IPS-NIHi7 (cell line): ENCODE results near the gene TMEM170B.

Experiments
- DNase-seq: peaks from one replicate; pipeline ENCODE4 v3.0.0; 2012; ENCODE audit warnings: mixed read lengths; ENCODE audit errors: extremely low spot score

Gene TMEM170B

GRCh38 chr6:11537229-11538051 lies at the start of gene TMEM170B:
TSS of gene TMEM170B (plus strand) at chr6:11537749. CDS start at chr6:11538278, 529 bp downstream.
- peak; percentile 97 for DNase-seq

- DNase-seq: no peak
Observed at GRCh38 chr6:11490996-11491395, 46.6 kb upstream of the TMEM170B start.

- no peak for DNase-seq
Observed at GRCh38 chr6:11491596-11492463, 45.7 kb upstream of the TMEM170B start.

GRCh38 chr6:11492464-11493290 lies 44.9 kb upstream of the TMEM170B start:
- no peak for DNase-seq

- DNase-seq: no peak
Observed at GRCh38 chr6:11493974-11494373, 43.6 kb upstream of the TMEM170B start.

- DNase-seq: no peak
Observed at GRCh38 chr6:11494786-11495564, 42.6 kb upstream of the TMEM170B start.

GRCh38 chr6:11495565-11496145 lies 41.9 kb upstream of the TMEM170B start:
- DNase-seq: no peak

- peak; percentile 77 for DNase-seq
Observed at GRCh38 chr6:11496152-11497060, 41.1 kb upstream of the TMEM170B start.

GRCh38 chr6:11497107-11497506 lies 40.4 kb upstream of the TMEM170B start:
- no peak for DNase-seq

GRCh38 chr6:11497881-11498280 lies 39.7 kb upstream of the TMEM170B start:
- DNase-seq: no peak

GRCh38 chr6:11500008-11500407 lies 37.5 kb upstream of the TMEM170B start:
- DNase-seq: no peak

GRCh38 chr6:11509471-11509870 lies 28.1 kb upstream of the TMEM170B start:
- DNase-seq: no peak

- DNase-seq: no peak
Observed at GRCh38 chr6:11514672-11515071, 22.9 kb upstream of the TMEM170B start.

GRCh38 chr6:11515763-11516162 lies 21.8 kb upstream of the TMEM170B start:
- DNase-seq: no peak

- DNase-seq: no peak
Observed at GRCh38 chr6:11522812-11523605, 14.5 kb upstream of the TMEM170B start.

GRCh38 chr6:11525468-11526155 lies 11.9 kb upstream of the TMEM170B start:
- no peak for DNase-seq

- DNase-seq: no peak
Observed at GRCh38 chr6:11526156-11526505, 11.4 kb upstream of the TMEM170B start.

- no peak for DNase-seq
Observed at GRCh38 chr6:11527274-11527870, 10.2 kb upstream of the TMEM170B start.
